Right renal cortex interstitium (tissue), 3 donors: ENCODE measurements around the gene SLC2A6. TPM values are rescaled to one million over a fixed set of nuclear protein-coding genes. Genes with fewer than 3 reads are reported as not detected.

Experiments used
- DNase-seq, 3 donors: peaks; one replicate each; pipeline ENCODE4 v3.0.0-alpha.2; 2013; ENCODE audit warnings: low read depth in 3 of 3, low spot score in 2 of 3
- polyA plus RNA-seq, 3 donors: library from polyadenylated mRNA; unstranded; fragments of 120-200 nt; gene quantifications; one replicate each; pipeline ENCODE4 v1.2.1, GENCODE V29; 2013; ENCODE audit not compliant: insufficient read length in 3 of 3

The SLC2A6 gene, protein sequence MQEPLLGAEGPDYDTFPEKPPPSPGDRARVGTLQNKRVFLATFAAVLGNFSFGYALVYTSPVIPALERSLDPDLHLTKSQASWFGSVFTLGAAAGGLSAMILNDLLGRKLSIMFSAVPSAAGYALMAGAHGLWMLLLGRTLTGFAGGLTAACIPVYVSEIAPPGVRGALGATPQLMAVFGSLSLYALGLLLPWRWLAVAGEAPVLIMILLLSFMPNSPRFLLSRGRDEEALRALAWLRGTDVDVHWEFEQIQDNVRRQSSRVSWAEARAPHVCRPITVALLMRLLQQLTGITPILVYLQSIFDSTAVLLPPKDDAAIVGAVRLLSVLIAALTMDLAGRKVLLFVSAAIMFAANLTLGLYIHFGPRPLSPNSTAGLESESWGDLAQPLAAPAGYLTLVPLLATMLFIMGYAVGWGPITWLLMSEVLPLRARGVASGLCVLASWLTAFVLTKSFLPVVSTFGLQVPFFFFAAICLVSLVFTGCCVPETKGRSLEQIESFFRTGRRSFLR
- 1 to 10 TPM in 2 of 3 donors, under 1 TPM in 1; 0.82 to 1.4 (median 1.0) TPM for polyA plus RNA-seq

DNA sequence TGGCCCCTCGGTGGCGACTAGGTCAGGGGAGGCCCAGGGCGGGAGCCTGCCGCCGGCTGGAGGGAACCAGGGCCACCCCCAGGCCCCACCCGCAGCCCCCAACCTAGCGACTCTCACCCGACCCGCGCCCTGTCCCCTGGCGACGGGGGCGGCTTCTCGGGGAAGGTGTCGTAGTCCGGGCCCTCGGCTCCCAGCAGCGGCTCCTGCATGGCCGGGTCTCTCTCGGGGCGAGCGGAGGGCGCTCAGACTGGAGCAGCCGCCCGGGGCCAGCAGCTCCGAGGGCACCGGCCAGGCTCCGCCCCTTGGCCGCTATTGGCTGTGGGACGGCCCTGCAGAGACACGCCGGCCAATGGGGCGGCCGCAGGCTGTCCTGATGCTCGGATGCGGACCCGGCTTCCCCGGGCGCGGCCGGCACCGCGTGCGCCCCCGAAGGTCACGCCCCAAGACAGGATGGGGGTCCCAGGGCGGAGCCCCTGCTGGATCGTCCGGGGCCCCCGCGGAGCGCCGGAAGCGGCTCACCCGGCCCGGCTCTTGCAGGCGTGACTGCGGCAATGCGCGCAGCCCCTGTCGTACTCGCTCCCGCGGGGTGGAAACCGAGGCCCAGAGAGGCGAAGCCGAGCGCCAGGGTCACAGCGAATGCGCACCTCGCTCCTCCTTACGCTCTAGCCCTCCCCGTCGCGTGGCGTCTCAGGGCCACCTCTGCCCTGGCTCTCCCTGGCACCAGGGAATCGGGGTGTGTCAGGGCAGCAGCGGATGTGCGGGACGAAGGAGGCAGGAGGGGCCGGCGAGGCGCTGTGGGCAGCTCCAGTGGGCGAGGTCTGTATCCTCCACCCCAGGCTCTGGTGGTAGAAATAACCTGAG is at the start of gene SLC2A6:
SLC2A6 (minus strand) TSS at position 249 of the 861 bp plus-strand sequence; CDS start at position 209, 40 bp downstream.
- no peak for DNase-seq

DNA sequence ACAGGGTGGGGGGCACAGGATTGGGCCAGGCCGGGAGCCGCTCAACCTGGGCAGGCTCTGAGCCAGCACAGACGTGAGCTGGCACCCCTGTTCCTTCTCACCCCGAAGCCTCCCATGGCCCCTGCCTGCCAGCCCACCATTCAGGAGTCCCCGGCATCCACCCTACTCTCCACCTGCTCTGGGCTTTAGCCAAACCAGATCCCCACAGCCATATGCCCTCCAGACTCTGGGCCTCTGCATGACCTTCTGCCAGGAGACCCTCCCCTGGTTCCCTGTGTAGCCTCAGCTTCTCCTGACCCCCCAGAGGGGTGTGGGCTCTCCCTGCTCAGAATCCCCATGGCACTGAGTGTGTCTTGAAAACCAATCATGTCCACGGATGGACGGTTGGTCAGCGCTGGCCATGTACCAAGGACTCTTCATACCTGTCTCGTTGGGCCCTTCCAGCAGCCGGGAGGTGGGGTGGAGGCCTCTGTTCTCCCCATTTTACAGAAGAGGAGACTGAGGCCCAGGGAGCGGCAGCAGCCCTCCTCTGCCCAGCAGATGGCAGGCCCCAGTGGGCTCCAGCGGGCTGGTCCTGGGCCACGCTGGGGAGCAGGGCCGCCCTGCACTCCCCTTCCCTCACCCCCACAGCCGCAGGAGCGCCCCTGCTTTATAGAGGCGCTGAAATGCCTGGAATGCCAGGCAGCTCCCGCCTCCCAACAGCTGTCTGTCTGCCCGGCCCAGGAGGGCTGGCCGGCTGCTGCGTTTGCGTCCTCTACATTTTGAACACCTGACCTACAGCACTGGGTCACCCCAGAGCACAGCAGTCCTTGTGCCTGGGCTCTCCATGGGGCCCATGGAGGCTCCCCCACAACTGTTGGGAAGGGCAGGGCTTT is 49.3 kb upstream of the SLC2A6 start:
- no peak for DNase-seq

DNA sequence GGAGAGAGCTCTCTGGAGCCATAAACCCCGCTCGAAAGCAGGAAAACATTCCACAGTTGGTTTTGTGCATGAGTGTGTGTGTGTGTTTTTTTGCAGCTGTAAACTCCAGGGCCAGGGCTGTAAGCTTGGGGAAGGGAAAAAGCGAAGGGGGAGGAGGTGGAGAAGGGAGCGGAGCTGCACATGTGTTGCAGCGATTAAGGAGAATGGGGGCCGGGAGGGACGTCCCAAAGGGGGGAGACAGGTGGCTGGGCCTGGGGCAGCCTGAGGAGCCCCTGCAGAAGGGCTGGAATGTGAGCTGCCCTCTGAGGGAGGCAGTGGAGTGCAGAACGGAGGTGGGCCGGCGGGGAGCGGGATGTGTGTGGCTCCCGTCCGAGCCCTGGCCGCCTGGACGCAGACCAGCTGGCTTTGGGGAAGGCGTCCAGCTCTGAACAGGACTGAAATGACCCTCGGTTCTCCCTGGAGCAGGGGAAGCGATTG is 48.6 kb upstream of the SLC2A6 start:
- DNase-seq, result peak in 2 of 3 donors; percentile 54 to 74

DNA sequence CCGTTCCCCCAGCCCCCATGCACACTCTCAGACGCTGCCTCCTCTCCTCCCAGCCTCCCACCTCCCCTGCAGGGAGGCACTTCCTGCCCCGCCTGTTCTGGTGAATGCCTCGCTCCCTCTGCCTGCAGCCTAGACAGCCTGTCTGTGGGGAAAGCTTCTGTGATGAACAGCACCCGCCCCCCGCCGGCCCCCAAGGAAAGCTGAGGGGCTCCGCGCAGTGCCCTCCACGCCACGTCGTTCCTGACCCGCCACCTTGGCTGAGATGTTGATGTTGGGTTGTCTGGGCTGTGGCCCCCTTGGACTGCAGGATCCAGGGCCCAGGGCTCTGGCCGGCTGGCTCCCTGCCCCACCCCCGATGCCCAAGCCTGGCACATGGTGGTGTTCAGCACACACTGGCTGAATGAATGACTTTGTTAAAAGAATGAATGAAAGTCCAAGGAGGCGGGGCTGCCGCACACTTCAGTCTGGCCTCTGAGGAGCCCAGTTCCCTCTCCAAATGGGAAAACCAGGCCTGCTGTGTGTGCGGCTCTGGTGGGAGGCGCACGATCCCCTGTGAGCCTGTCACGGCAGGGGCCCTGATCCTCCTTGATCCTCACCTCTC is 47.9 kb upstream of the SLC2A6 start:
- no peak for DNase-seq

- DNase-seq, result no peak
Measured at GRCh38 chr9:133525677-133526076, 46.8 kb upstream of the SLC2A6 start.

GRCh38 chr9:133524679-133525228 is 45.9 kb upstream of the SLC2A6 start, which contains the start of gene MYMK:
TSS of gene MYMK (minus strand) at chr9:133524959. CDS start at chr9:133524844, 115 bp downstream.
- no peak for DNase-seq

DNA sequence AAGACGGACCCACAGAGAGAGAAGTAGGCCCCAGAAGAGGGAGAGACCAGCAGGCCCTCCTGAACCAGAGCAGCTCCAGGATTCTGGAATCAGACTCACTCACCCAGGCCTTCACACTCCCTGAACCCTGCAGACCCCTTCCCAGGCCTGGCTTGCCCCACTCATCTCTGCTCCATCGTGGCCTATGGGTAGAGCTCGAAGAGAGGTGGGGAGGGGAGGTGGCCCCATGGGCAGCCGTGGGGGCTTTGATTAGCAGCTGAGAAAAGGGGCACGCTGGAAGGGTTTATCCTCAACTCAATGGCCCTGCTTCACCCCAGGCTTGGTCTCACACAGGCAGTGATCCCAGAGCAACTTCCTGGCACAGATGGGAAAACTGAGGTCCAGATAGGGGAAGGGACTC is 45.2 kb upstream of the SLC2A6 start:
- no peak for DNase-seq

DNA sequence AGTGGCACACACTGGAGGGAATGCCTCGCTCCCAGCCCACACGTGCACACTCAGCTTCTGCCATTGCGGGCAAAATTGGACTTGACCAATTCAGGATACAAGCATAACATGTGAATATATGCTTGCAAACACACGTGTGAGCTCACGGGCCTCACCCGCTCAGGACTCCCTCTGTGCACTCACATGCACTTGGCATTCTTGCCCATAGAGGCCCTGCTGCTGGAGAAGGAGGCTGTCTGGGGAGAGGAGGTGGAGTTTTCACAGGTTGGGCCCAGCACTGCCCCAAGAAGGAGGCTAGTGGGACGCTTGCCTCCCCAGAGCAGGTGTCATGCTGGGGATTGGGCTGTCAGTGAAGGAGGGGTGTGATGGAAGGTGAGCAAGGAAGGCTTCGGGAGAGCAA is 44.2 kb upstream of the SLC2A6 start:
- no peak for DNase-seq

DNA sequence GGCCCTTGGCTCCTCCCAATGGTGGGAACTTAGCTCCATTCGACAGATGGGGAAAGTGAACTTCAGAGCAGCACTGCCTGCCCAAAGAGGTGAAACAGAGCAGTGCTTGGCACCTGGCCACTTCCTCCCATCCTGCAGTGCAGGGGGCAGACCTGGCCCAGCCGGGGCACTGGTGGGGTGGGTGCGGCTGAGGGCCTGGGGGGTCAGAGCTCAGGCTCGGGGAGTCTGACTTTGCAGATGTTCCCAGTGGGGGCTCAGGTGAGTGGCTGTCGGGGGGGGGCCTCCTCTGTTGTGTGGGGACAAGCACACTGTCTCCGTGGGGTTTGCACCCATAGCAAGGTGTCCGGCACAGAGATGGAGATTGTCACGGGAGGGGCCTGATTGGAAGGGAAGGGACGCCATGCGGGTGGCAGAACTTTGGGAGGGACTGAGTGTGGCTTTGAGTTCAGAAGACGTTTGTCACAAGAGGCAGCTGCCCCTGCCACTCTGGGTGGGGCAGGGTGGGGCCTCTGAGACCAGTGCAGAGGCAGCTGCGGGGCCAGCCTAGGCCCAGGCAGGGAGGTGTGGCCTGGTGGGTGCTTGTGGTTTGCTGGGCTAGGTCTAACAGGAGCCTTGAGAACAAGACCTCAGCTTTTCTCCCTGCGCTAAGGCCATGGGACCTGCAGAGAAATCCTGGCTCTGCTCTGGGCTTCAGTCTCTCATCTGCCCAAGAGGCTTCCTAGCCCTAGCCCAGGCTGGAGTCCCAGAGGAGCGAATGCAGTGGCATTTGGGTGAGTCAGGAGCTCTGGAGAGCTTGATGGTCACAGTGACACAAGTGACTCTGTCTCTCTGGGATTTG is 43.4 kb upstream of the SLC2A6 start:
- DNase-seq, result no peak

DNA sequence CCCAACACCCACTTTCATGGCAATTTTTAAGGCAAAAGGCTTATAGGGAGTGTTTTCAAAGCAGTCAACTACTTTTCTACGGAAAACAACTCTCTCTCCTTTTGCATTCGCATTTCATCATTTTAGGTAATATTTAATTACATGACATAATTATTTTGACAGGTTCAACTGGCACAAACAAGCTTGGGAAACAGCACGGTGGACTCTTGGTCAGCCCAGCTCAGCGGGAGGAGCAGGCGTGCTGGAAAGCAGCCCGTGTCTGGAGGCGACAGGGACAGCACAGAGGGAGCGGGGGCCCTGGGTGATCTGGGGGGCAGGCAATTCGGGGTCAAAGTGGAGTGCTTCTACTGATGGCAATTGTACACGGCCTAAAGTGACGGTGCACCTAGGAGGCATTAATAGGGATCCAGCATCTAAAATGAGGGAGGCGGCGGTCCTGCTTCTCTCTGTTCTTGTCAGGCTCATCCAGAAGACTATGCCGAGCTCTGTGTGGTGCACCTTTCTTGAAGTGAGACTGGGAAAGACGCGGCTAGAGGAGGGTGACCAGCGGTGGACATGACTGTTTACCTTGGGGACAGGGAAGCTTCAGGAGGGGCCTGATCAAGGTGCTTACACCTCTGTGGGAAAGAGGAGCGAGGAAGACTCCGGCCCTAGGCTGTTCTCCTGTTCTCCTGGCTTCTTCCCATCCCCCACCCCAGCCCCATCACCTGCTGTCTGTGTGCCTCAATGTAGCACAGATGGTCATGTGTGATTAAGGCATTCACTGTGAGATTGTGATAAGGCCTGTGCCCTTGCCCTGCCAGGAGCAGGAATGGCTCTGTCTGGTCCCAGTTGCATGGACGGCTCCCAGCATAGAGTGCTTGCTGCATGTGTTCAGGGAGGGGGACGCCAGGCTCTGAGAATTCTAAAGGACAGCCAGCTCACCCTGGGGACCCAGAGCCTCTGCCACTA is 42.5 kb upstream of the SLC2A6 start:
- DNase-seq, result no peak

DNA sequence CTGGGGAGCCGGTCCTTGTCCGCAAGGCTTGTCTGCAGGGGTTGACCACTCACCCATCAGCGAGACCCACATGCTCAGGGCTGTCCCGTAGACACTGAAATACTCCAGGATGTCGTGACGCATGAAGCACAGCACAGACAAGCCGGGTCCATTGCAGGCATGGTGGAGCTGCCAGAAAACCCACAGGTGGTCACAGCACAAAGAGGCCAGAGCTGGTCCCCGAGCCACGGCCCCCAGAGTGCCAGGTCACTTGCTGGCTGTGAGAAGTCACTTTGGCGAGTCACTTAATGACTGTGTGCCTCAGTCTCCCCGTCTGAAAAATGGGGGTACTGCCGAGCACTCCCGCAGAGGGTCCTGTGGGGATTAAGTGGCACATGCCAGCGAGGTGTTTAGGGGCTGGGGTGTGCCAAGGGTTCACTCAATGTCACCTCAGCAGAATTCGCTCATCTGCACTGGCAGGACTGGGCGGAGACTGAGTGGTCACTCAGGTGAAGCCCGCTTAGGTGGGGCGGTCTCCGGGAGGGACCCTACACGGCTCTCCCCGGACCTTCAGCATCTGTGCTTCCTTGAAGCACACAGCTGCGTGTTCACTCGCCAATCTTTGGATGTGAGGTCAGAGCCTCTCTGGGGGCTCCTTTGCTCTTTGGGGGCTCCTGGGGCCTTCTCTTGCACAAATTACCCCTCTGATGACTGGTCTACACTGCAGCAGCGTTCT is 41.4 kb upstream of the SLC2A6 start:
- DNase-seq, result no peak

GRCh38 chr9:133519693-133520092 is 40.8 kb upstream of the SLC2A6 start:
- DNase-seq, result no peak

GRCh38 chr9:133518706-133519449 is 40.0 kb upstream of the SLC2A6 start:
- DNase-seq, result no peak

GRCh38 chr9:133518200-133518599 is 39.3 kb upstream of the SLC2A6 start:
- DNase-seq, result no peak

- DNase-seq, result no peak
Measured at GRCh38 chr9:133517711-133518110, 38.8 kb upstream of the SLC2A6 start.

DNA sequence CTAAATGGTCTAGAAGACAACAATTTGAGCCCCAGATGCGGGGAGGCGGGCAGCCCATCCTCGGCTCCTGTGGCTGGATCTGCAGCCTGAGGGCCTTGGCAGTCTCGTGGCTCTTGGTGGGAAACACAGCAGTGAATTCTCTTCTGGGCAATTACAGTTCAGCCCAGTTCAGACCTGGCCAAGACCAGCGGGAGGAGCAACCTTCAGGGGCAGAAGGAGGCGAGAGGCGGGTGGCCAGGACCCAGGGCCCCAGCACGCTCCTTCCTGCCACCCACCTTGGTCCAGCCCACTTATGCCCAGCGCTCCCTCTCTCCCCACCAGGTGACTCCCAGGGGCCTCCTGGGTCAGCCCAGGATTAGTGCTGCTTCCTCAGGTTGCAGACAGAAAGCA is 38.1 kb upstream of the SLC2A6 start:
- no peak for DNase-seq
